HepG2 (cell line): Measurements from ENCODE around the gene PEBP1. TPM values are rescaled to one million over a fixed set of nuclear protein-coding genes. Genes with fewer than 3 reads are reported as not detected.

Experiments
- CREBL2 ChIP-seq: sonication (generic); formaldehyde crosslinking; IDR thresholded peaks from 2 replicates; pipeline ENCODE4 v1.8.1; 2023; ENCODE audit warnings: missing genetic modification reagents, mild to moderate bottlenecking, borderline replicate concordance
- DPF2 ChIP-seq: sonication (generic); formaldehyde crosslinking; IDR thresholded peaks from 2 replicates; pipeline ENCODE4 v1.4.0; 2020; ENCODE audit warnings: mild to moderate bottlenecking, low read depth, missing genetic modification reagents, borderline replicate concordance
- HES4 ChIP-seq: sonication (generic); formaldehyde crosslinking; IDR thresholded peaks from 2 replicates; pipeline ENCODE4 v1.9.0; 2021; ENCODE audit warnings: mild to moderate bottlenecking, missing genetic modification reagents, borderline replicate concordance
- HIVEP1 ChIP-seq: sonication (generic); formaldehyde crosslinking; IDR thresholded peaks from 2 replicates; pipeline ENCODE4 v1.4.0; 2020; ENCODE audit warnings: mild to moderate bottlenecking, missing genetic modification reagents
- HMGXB4 ChIP-seq, 2 experiments: sonication (generic) in 1 of 2; formaldehyde crosslinking in 1 of 2; IDR thresholded peaks; 2 replicates each; pipeline versions ENCODE4 v1.4.0 to v1.6.1; 2018 to 2020; ENCODE audit warnings: missing genetic modification reagents in 2 of 2, borderline replicate concordance in 1 of 2, low read depth in 1 of 2, mild to moderate bottlenecking in 1 of 2, missing biosample characterization in 1 of 2
- ISX ChIP-seq: sonication (generic); formaldehyde crosslinking; conservative IDR thresholded peaks from 2 replicates; pipeline ENCODE4 v1.5.0; 2020; ENCODE audit warnings: missing genetic modification reagents
- MIER3 ChIP-seq: IDR thresholded peaks from 2 replicates; pipeline ENCODE4 v1.6.1; 2016; ENCODE audit warnings: missing compliant biosample characterization, borderline replicate concordance
- NFIC ChIP-seq: IDR thresholded peaks from 2 replicates; pipeline ENCODE4 v1.6.1; 2012; ENCODE audit warnings: mild to moderate bottlenecking, low read length, inconsistent platforms
- RARA ChIP-seq: IDR thresholded peaks from 2 replicates; pipeline ENCODE4 v1.6.1; 2016; ENCODE audit warnings: missing genetic modification reagents, missing compliant biosample characterization
- REXO4 ChIP-seq: sonication (generic); formaldehyde crosslinking; IDR thresholded peaks from 2 replicates; pipeline ENCODE4 v1.8.0; 2022; ENCODE audit warnings: missing genetic modification reagents, mild to moderate bottlenecking, borderline replicate concordance
- SALL1 ChIP-seq: sonication (generic); formaldehyde crosslinking; IDR thresholded peaks from 2 replicates; pipeline ENCODE4 v1.8.0; 2022; ENCODE audit warnings: mild to moderate bottlenecking, missing genetic modification reagents
- SRY ChIP-seq: sonication (generic); formaldehyde crosslinking; IDR thresholded peaks from 2 replicates; pipeline ENCODE4 v1.8.0; 2022; ENCODE audit warnings: mild to moderate bottlenecking, missing genetic modification reagents
- STAT6 ChIP-seq: sonication (generic); formaldehyde crosslinking; IDR thresholded peaks from 2 replicates; pipeline ENCODE4 v1.4.0; 2020; ENCODE audit warnings: missing genetic modification reagents, mild to moderate bottlenecking, borderline replicate concordance
- TAF1 ChIP-seq: sonication (generic); formaldehyde crosslinking; IDR thresholded peaks from 2 replicates; pipeline ENCODE4 v1.4.0; 2020; ENCODE audit warnings: missing genetic modification reagents
- TEAD3 ChIP-seq: optimal IDR thresholded peaks from 2 replicates; pipeline ENCODE3; 2016; ENCODE audit warnings: borderline replicate concordance
- THAP11 ChIP-seq: IDR thresholded peaks from 2 replicates; pipeline ENCODE4 v1.6.1; 2016; ENCODE audit warnings: missing biosample characterization, missing genetic modification reagents
- YY1 ChIP-seq: IDR thresholded peaks from 2 replicates; pipeline ENCODE4 v1.6.1; 2011; ENCODE audit warnings: low read length, low read depth, moderate library complexity, mild to moderate bottlenecking; ENCODE audit not compliant: insufficient read depth, insufficient replicate concordance
- ZBTB14 ChIP-seq: sonication (generic); formaldehyde crosslinking; IDR thresholded peaks from 2 replicates; pipeline ENCODE4 v1.4.0; 2020; ENCODE audit warnings: missing genetic modification reagents
- ZHX1 ChIP-seq: sonication (generic); formaldehyde crosslinking; IDR thresholded peaks from 2 replicates; pipeline ENCODE4 v1.8.1; 2022; ENCODE audit warnings: low read depth, mild to moderate bottlenecking, missing genetic modification reagents
- ZNF451 ChIP-seq: sonication (generic); formaldehyde crosslinking; IDR thresholded peaks from 2 replicates; pipeline ENCODE4 v1.5.0; 2020; ENCODE audit warnings: mild to moderate bottlenecking, missing genetic modification reagents
- ZZZ3 ChIP-seq: sonication (generic); formaldehyde crosslinking; IDR thresholded peaks from 2 replicates; pipeline ENCODE4 v1.4.0; 2020; ENCODE audit warnings: missing genetic modification reagents, mild to moderate bottlenecking, borderline replicate concordance
- polyA plus RNA-seq, 8 experiments: library from polyadenylated mRNA; depleted of rRNA in 3 of 8; stranded (reverse) in 7 of 8; unstranded in 1 of 8; fragments of >200 nt; fragmentation: Illumina TruSeq in 4 of 8; extraction: Trizol in 4 of 8; gene quantifications; 2 replicates each; pipeline versions ENCODE4 v1.2.1 to v1.2.3, GENCODE V29; 2011 to 2016; ENCODE audit warnings: low read depth in 4 of 8, missing spikeins in 1 of 8, mixed read lengths in 1 of 8; ENCODE audit not compliant: insufficient read depth in 1 of 8
- total RNA-seq, 5 experiments: library from RNA; depleted of rRNA; stranded (reverse); fragments of >200 nt; fragmentation: Illumina TruSeq; extraction: Trizol; gene quantifications; 2 replicates each; pipeline ENCODE4 v1.2.3, GENCODE V29; 2016; ENCODE audit warnings: low read depth in 1 of 5

The PEBP1 gene
- total and polyA plus RNA-seq, 2 of the 13 experiments (the other 11 are each of a cell fraction or from before 2014, with no cell fraction given), result 538 to 1,505 TPM

GRCh38 chr12:118126119-118126757, 9.7 kb upstream of the PEBP1 start (continued):
- TF ChIP-seq ISX, result no peak
- no peak for TF ChIP-seq ZNF451
- peak; percentile 67; the same call in 1 of the 2 replicates for TF ChIP-seq NFIC
- no peak for TF ChIP-seq STAT6 (CRISPR knock-in tag)
- TF ChIP-seq HIVEP1 (CRISPR knock-in tag), result no peak
- TF ChIP-seq CREBL2 (CRISPR knock-in tag), result no peak
- TF ChIP-seq HES4, result no peak
- peak; percentile 81 for TF ChIP-seq SALL1
- TF ChIP-seq ZHX1 (CRISPR knock-in tag), result no peak
- TF ChIP-seq YY1, result peak; percentile 67
- TF ChIP-seq THAP11, result no peak
- TF ChIP-seq ZBTB14 (CRISPR knock-in tag), result no peak
- TF ChIP-seq DPF2 (CRISPR knock-in tag), result 0 out of 2 replicates have a peak, but pooled peaks have one; percentile 50
- peak; percentile 91 for TF ChIP-seq RARA
- TF ChIP-seq REXO4 (CRISPR knock-in tag), result no peak
- 0 out of 2 replicates have a peak, but pooled peaks have one; percentile 33 for TF ChIP-seq ZZZ3 (CRISPR knock-in tag)
- TF ChIP-seq HMGXB4 (CRISPR knock-in tag; IDR thresholded peaks at IDR 0.05; ENCODE audit: borderline replicate concordance in 1 of 2, low read depth in 1 of 2), result peak in 1 of 2 experiments; percentile 26; a peak in 1 of 4 replicates
- peak; percentile 82 for TF ChIP-seq TEAD3
- 0 out of 2 replicates have a peak, but pooled peaks have one; percentile 29 for TF ChIP-seq SRY (CRISPR knock-in tag)
- TF ChIP-seq TAF1, result peak; percentile 42; the same call in 1 of the 2 replicates
- TF ChIP-seq MIER3 (CRISPR knock-in tag), result no peak
